ENCODE measurements around the gene SYT9. TPM values are rescaled to one million over a fixed set of nuclear protein-coding genes. Genes with fewer than 3 reads are reported as not detected.

Gene SYT9
- polyA plus RNA-seq, 1 donor from 2014 or later: 2.3 TPM

- H4K20me1 ChIP-seq (ENCODE audit: insufficient read depth): no peaks in the 10 kb centered on the region
- TF ChIP-seq EP300 (conservative IDR thresholded peaks at IDR 0.05; ENCODE audit: poor library complexity, severe bottlenecking): no peak
- no peak for TF ChIP-seq EZH2 (IDR thresholded peaks at IDR 0.05; ENCODE audit: borderline replicate concordance, insufficient read depth, low read length, poor library complexity, severe bottlenecking)
- no peaks in the 10 kb centered on the region for H3K9me2 ChIP-seq (ENCODE audit: insufficient read depth, low read length)
- no peak overlapping the region for H3K9ac ChIP-seq (ENCODE audit: low read length)
- no peaks in the 10 kb centered on the region for H3K79me2 ChIP-seq (replicated peaks; ENCODE audit: insufficient read depth, low read length)
- no peak overlapping the region for H3K4me2 ChIP-seq (ENCODE audit: low read length)
- no peak overlapping the region for H3K27ac ChIP-seq (ENCODE audit: low read length)
- no peaks in the 10 kb centered on the region for H3F3A ChIP-seq (ENCODE audit: insufficient read depth, low read length, poor library complexity, severe bottlenecking)
- no peaks in the 10 kb centered on the region for H3K9me3 ChIP-seq (ENCODE audit: low read length)
- H2AFZ ChIP-seq (ENCODE audit: low read depth, low read length): no peak overlapping the region
- no peak overlapping the region for H3K4me3 ChIP-seq (ENCODE audit: low read length)
- H3K27me3 ChIP-seq (ENCODE audit: insufficient read depth, low read depth, low read length): no peaks in the 10 kb centered on the region
- H3K36me3 ChIP-seq (ENCODE audit: insufficient read depth, low read length): no peaks in the 10 kb centered on the region
These were observed 101.4 kb downstream of the SYT9 start for GRCh38 chr11:7353100-7353499.

DNA sequence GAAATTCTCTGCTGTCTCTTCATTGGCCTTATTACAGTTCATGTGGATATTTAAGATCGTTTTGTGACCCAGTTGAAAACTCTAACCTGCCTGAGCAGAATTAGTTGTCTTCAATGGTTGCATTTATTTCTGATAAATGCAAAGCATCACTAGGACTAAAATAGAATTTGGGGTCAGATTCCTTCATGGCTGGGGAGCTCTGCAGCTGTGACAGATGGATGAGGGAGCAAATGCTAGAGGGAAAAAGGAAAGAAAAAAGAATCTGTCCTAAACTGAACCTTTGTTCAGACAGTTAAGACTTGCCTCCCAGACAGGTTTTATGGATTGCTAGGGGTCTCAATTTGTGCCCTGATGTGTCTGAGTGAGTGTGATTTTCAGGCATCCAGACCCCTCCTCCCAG is 113.0 kb downstream of the SYT9 start:
- Histone ChIP-seq H3F3A (ENCODE audit: insufficient read depth, low read length, poor library complexity, severe bottlenecking) (no peaks in the 10 kb centered on the region), H2AFZ (ENCODE audit: low read depth, low read length) (no peak overlapping the region), H3K4me3 (ENCODE audit: low read length) (no peak overlapping the region), H3K27me3 (ENCODE audit: insufficient read depth, low read depth, low read length) (no peaks in the 10 kb centered on the region), H3K9ac (ENCODE audit: low read length) (no peak overlapping the region), H3K36me3 (ENCODE audit: insufficient read depth, low read length) (no peaks in the 10 kb centered on the region), H3K9me2 (ENCODE audit: insufficient read depth, low read length) (no peaks in the 10 kb centered on the region), H3K9me3 (ENCODE audit: low read length) (no peaks in the 10 kb centered on the region), H3K79me2 (replicated peaks; ENCODE audit: insufficient read depth, low read length) (no peaks in the 10 kb centered on the region), H3K27ac (ENCODE audit: low read length) (no peak overlapping the region), H3K4me2 (ENCODE audit: low read length) (no peak overlapping the region), H4K20me1 (ENCODE audit: insufficient read depth) (no peaks in the 10 kb centered on the region)
- no peak for TF ChIP-seq REST (IDR thresholded peaks at IDR 0.05; ENCODE audit: borderline replicate concordance)
- no peak for TF ChIP-seq CTCF (IDR thresholded peaks at IDR 0.05; ENCODE audit: poor library complexity, severe bottlenecking)
- no peak for TF ChIP-seq SMC3 (conservative IDR thresholded peaks at IDR 0.05; ENCODE audit: poor library complexity)
- TF ChIP-seq EP300 (conservative IDR thresholded peaks at IDR 0.05; ENCODE audit: poor library complexity, severe bottlenecking): no peak
- no peak for TF ChIP-seq TAF1 (IDR thresholded peaks at IDR 0.05; ENCODE audit: low read depth)

GRCh38 chr11:7367803-7368202 is 116.1 kb downstream of the SYT9 start:
- no peaks in the 10 kb centered on the region for H3K79me2 ChIP-seq (replicated peaks; ENCODE audit: insufficient read depth, low read length)
- H4K20me1 ChIP-seq (ENCODE audit: insufficient read depth): no peaks in the 10 kb centered on the region
- H2AFZ ChIP-seq (ENCODE audit: low read depth, low read length): no peak overlapping the region
- H3K9ac ChIP-seq (ENCODE audit: low read length): no peak overlapping the region
- H3K9me2 ChIP-seq (ENCODE audit: insufficient read depth, low read length): no peaks in the 10 kb centered on the region
- H3K9me3 ChIP-seq (ENCODE audit: low read length): no peaks in the 10 kb centered on the region
- no peak overlapping the region for H3K4me2 ChIP-seq (ENCODE audit: low read length)
- TF ChIP-seq CTCF (IDR thresholded peaks at IDR 0.05; ENCODE audit: poor library complexity, severe bottlenecking) (no peak), EP300 (conservative IDR thresholded peaks at IDR 0.05; ENCODE audit: poor library complexity, severe bottlenecking) (no peak), SMC3 (conservative IDR thresholded peaks at IDR 0.05; ENCODE audit: poor library complexity) (no peak), POLR2AphosphoS5 (IDR thresholded peaks at IDR 0.05) (no peak), EZH2 (IDR thresholded peaks at IDR 0.05; ENCODE audit: borderline replicate concordance, insufficient read depth, low read length, poor library complexity, severe bottlenecking) (no peak), RAD21 (conservative IDR thresholded peaks at IDR 0.05) (no peak), TAF1 (IDR thresholded peaks at IDR 0.05; ENCODE audit: low read depth) (no peak), MXI1 (conservative IDR thresholded peaks at IDR 0.05; ENCODE audit: poor library complexity, severe bottlenecking) (no peak), REST (IDR thresholded peaks at IDR 0.05; ENCODE audit: borderline replicate concordance) (no peak)
- H3K36me3 ChIP-seq (ENCODE audit: insufficient read depth, low read length): no peaks in the 10 kb centered on the region
- no peaks in the 10 kb centered on the region for H3F3A ChIP-seq (ENCODE audit: insufficient read depth, low read length, poor library complexity, severe bottlenecking)
- no peaks in the 10 kb centered on the region for H3K27me3 ChIP-seq (ENCODE audit: insufficient read depth, low read depth, low read length)
- H3K4me3 ChIP-seq (ENCODE audit: low read length): no peak overlapping the region
- H3K27ac ChIP-seq (ENCODE audit: low read length): no peak overlapping the region
